WTC11 (cell line): ENCODE data around the gene GAB4. TPM values are rescaled to one million over a fixed set of nuclear protein-coding genes. Genes with fewer than 3 reads are reported as not detected.

Experiments
- ATAC-seq: fragments of 200-7000 bp; cut with Tn5 transposase; 2 replicates; pipeline ENCODE4 v1.10.0; 2021; ENCODE audit warnings: mild to moderate bottlenecking, moderate library complexity
- CTCF ChIA-PET: fragments of 300-600 bp; sonication (Branson Sonifier 250); formaldehyde crosslinking; loops from one replicate; lab custom pipeline; 2021; ENCODE audit warnings: antibody characterized with exemption; lab: Charles Lee
- POLR2A ChIA-PET: fragments of 350-600 bp; sonication (Branson Sonifier 250); formaldehyde crosslinking; loops from one replicate; lab custom pipeline; 2021; ENCODE audit warnings: antibody characterized with exemption; lab: Charles Lee
- DNase-seq: peaks from one replicate; pipeline ENCODE4 v3.0.0; 2021; ENCODE audit warnings: low spot score
- H3K27ac Mint-ChIP-seq: 2 replicates; pipeline ENCODE4 v1.8.0; 2021; ENCODE audit warnings: mixed read lengths
- H3K27me3 Mint-ChIP-seq: 2 replicates; pipeline ENCODE4 v1.8.0; 2021; ENCODE audit warnings: low read depth, mild to moderate bottlenecking, moderate library complexity, mixed read lengths
- H3K36me3 Mint-ChIP-seq: 2 replicates; pipeline ENCODE4 v1.8.0; 2021; ENCODE audit warnings: mixed read lengths
- H3K4me1 Mint-ChIP-seq: 2 replicates; pipeline ENCODE4 v1.8.0; 2022; ENCODE audit warnings: mixed read lengths
- H3K4me3 Mint-ChIP-seq: 2 replicates; pipeline ENCODE4 v1.8.0; 2021; ENCODE audit warnings: mild to moderate bottlenecking, moderate library complexity, mixed read lengths
- H3K9me3 Mint-ChIP-seq: 2 replicates; pipeline ENCODE4 v1.8.0; 2021; ENCODE audit warnings: mixed read lengths
- CREB1 ChIP-seq: sonication (generic); formaldehyde crosslinking; IDR thresholded peaks from 2 replicates; pipeline ENCODE4 v1.8.0; 2023; ENCODE audit warnings: mild to moderate bottlenecking, missing genetic modification reagents
- ETV6 ChIP-seq: sonication (generic); formaldehyde crosslinking; IDR thresholded peaks from 2 replicates; pipeline ENCODE4 v1.8.1; 2022; ENCODE audit warnings: mild to moderate bottlenecking, missing genetic modification reagents
- FOXP1 ChIP-seq: sonication (generic); formaldehyde crosslinking; IDR thresholded peaks from 2 replicates; pipeline ENCODE4 v1.8.0; 2022; ENCODE audit warnings: missing genetic modification reagents, mild to moderate bottlenecking, moderate library complexity, borderline replicate concordance
- GTF2I ChIP-seq: fragments of 250-450 bp; sonication (Bioruptor Pico); conservative IDR thresholded peaks from 2 replicates; pipeline ENCODE4 v1.4.0; 2021; ENCODE audit warnings: mild to moderate bottlenecking
- IRF2 ChIP-seq: sonication (generic); formaldehyde crosslinking; IDR thresholded peaks from 2 replicates; pipeline ENCODE4 v1.8.0; 2022; ENCODE audit warnings: low read depth, missing genetic modification reagents, borderline replicate concordance
- NFATC4 ChIP-seq: fragments of 250-450 bp; sonication (Bioruptor Pico); IDR thresholded peaks from 2 replicates; pipeline ENCODE4 v1.9.0; 2021; ENCODE audit warnings: mild to moderate bottlenecking
- NR2C2 ChIP-seq: sonication (generic); formaldehyde crosslinking; IDR thresholded peaks from 2 replicates; pipeline ENCODE4 v1.8.0; 2022; ENCODE audit warnings: mild to moderate bottlenecking, missing genetic modification reagents
- TEAD4 ChIP-seq: sonication (generic); formaldehyde crosslinking; IDR thresholded peaks from 2 replicates; pipeline ENCODE4 v1.8.0; 2022; ENCODE audit warnings: mild to moderate bottlenecking, missing genetic modification reagents
- ZNF121 ChIP-seq: sonication (generic); formaldehyde crosslinking; IDR thresholded peaks from 2 replicates; pipeline ENCODE4 v1.8.0; 2023; ENCODE audit warnings: missing genetic modification reagents
- ZNF219 ChIP-seq: sonication (generic); formaldehyde crosslinking; IDR thresholded peaks from 2 replicates; pipeline ENCODE4 v1.8.0; 2023; ENCODE audit warnings: missing genetic modification reagents, mild to moderate bottlenecking, borderline replicate concordance
- ZNF232 ChIP-seq: sonication (generic); formaldehyde crosslinking; IDR thresholded peaks from 2 replicates; pipeline ENCODE4 v1.8.0; 2022; ENCODE audit warnings: mild to moderate bottlenecking, missing genetic modification reagents
- ZNF423 ChIP-seq: fragments of 250-450 bp; sonication (Bioruptor Pico); IDR thresholded peaks from 2 replicates; pipeline ENCODE4 v2.1.2; 2022; ENCODE audit warnings: mild to moderate bottlenecking, moderate library complexity
- total RNA-seq: library from RNA; stranded (reverse); gene quantifications from 3 replicates; pipeline ENCODE4 v1.2.3, GENCODE V29; 2021
- TF ChIP-seq, protein P1 (sequence below): sonication (generic); formaldehyde crosslinking; IDR thresholded peaks from 2 replicates; pipeline ENCODE4 v1.8.0; 2023; ENCODE audit warnings: missing genetic modification reagents, mild to moderate bottlenecking, borderline replicate concordance
- TF ChIP-seq, protein P2 (sequence below): sonication (generic); formaldehyde crosslinking; IDR thresholded peaks from 2 replicates; pipeline ENCODE4 v1.8.1; 2023; ENCODE audit warnings: mild to moderate bottlenecking, missing genetic modification reagents, borderline replicate concordance
- TF ChIP-seq, protein P3 (sequence below): fragments of 250-450 bp; sonication (Bioruptor Pico); IDR thresholded peaks from 2 replicates; pipeline ENCODE4 v1.9.0; 2021; ENCODE audit warnings: mild to moderate bottlenecking, borderline replicate concordance
- TF ChIP-seq, protein P4 (sequence below): sonication (generic); formaldehyde crosslinking; IDR thresholded peaks from 2 replicates; pipeline ENCODE4 v1.8.1; 2023; ENCODE audit warnings: mild to moderate bottlenecking, missing genetic modification reagents
- TF ChIP-seq, protein P5 (sequence below): fragments of 250-450 bp; sonication (Bioruptor Pico); IDR thresholded peaks from 2 replicates; pipeline ENCODE4 v1.8.0; 2021; ENCODE audit warnings: mild to moderate bottlenecking

Gene GAB4
- total RNA-seq, 1 experiment from 2014 or later, result 0.09 TPM

DNA sequence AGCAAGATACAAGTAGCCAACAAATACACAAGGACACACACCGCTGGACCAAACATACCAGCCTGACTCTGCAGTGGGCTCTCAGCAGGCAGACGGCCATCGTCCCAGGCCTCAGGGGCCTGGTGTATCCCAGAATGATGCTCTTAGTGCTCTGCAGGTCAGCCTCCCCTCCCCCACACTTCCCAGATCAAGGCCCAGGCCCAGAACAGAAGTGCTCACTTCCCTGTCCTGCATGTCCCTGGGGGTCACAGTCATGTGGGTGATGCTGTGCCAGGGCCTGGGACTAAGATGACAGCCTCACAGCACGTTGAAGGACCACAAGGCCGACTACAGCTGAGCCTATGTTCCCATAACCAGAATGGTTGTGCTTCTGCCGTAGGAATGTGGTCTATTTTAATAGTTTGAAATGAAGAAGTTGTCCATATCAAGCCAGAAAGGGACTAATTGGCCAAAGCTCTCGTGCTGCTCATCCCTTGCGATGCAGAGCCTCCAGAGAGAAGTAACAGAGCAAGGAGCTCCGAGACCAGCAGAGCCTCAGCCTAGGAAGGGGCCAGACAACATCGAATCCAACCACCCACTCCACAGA lies 48.6 kb downstream of the GAB4 start (continued):
- TF ChIP-seq, protein P1, sequence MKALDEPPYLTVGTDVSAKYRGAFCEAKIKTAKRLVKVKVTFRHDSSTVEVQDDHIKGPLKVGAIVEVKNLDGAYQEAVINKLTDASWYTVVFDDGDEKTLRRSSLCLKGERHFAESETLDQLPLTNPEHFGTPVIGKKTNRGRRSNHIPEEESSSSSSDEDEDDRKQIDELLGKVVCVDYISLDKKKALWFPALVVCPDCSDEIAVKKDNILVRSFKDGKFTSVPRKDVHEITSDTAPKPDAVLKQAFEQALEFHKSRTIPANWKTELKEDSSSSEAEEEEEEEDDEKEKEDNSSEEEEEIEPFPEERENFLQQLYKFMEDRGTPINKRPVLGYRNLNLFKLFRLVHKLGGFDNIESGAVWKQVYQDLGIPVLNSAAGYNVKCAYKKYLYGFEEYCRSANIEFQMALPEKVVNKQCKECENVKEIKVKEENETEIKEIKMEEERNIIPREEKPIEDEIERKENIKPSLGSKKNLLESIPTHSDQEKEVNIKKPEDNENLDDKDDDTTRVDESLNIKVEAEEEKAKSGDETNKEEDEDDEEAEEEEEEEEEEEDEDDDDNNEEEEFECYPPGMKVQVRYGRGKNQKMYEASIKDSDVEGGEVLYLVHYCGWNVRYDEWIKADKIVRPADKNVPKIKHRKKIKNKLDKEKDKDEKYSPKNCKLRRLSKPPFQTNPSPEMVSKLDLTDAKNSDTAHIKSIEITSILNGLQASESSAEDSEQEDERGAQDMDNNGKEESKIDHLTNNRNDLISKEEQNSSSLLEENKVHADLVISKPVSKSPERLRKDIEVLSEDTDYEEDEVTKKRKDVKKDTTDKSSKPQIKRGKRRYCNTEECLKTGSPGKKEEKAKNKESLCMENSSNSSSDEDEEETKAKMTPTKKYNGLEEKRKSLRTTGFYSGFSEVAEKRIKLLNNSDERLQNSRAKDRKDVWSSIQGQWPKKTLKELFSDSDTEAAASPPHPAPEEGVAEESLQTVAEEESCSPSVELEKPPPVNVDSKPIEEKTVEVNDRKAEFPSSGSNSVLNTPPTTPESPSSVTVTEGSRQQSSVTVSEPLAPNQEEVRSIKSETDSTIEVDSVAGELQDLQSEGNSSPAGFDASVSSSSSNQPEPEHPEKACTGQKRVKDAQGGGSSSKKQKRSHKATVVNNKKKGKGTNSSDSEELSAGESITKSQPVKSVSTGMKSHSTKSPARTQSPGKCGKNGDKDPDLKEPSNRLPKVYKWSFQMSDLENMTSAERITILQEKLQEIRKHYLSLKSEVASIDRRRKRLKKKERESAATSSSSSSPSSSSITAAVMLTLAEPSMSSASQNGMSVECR (CRISPR knock-in tag), result no peak
- TF ChIP-seq, protein P2, sequence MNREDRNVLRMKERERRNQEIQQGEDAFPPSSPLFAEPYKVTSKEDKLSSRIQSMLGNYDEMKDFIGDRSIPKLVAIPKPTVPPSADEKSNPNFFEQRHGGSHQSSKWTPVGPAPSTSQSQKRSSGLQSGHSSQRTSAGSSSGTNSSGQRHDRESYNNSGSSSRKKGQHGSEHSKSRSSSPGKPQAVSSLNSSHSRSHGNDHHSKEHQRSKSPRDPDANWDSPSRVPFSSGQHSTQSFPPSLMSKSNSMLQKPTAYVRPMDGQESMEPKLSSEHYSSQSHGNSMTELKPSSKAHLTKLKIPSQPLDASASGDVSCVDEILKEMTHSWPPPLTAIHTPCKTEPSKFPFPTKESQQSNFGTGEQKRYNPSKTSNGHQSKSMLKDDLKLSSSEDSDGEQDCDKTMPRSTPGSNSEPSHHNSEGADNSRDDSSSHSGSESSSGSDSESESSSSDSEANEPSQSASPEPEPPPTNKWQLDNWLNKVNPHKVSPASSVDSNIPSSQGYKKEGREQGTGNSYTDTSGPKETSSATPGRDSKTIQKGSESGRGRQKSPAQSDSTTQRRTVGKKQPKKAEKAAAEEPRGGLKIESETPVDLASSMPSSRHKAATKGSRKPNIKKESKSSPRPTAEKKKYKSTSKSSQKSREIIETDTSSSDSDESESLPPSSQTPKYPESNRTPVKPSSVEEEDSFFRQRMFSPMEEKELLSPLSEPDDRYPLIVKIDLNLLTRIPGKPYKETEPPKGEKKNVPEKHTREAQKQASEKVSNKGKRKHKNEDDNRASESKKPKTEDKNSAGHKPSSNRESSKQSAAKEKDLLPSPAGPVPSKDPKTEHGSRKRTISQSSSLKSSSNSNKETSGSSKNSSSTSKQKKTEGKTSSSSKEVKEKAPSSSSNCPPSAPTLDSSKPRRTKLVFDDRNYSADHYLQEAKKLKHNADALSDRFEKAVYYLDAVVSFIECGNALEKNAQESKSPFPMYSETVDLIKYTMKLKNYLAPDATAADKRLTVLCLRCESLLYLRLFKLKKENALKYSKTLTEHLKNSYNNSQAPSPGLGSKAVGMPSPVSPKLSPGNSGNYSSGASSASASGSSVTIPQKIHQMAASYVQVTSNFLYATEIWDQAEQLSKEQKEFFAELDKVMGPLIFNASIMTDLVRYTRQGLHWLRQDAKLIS (CRISPR knock-in tag), result no peak
- TF ChIP-seq NFATC4 (CRISPR knock-in tag), result no peak

DNA sequence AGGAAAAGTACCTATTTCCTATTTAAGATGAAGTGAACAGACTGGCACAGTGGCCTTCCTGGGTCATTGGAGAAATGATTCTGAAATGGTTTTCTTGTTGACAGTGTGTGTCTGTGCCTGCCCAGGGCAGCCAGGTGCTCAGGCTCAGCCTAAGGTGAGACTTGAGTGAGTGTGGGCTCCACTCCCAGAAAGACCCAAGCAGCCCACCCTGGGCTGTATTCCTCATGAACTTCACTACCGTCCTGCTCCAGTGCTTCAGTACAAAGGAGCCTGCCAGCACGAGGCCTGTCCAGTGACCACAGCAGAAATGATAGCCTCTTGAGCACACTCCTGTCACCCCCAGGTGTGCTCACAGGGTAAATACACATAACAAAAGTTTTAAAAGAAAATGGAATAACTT lies 49.5 kb downstream of the GAB4 start:
- Mint-ChIP-seq H3K27me3 (peaks cover 7% of the 10 kb centered on the region; the same call in 1 of the 2 replicates), H3K9me3 (peaks cover 65% of the 10 kb centered on the region), H3K27ac (no peak overlapping the region), H3K36me3 (peaks cover 29% of the 10 kb centered on the region), H3K4me1 (no peaks in the 10 kb centered on the region), H3K4me3 (no peak overlapping the region)
- CTCF ChIA-PET, result no interaction called here
- POLR2A ChIA-PET, result no interaction called here
- ATAC-seq, result no peak
- DNase-seq, result no peak
- TF ChIP-seq ZNF121 (no peak), TEAD4 (CRISPR knock-in tag) (no peak), ETV6 (no peak), CREB1 (CRISPR knock-in tag) (no peak), IRF2 (CRISPR knock-in tag) (no peak), ZNF423 (CRISPR knock-in tag) (no peak)
- TF ChIP-seq, protein P3, sequence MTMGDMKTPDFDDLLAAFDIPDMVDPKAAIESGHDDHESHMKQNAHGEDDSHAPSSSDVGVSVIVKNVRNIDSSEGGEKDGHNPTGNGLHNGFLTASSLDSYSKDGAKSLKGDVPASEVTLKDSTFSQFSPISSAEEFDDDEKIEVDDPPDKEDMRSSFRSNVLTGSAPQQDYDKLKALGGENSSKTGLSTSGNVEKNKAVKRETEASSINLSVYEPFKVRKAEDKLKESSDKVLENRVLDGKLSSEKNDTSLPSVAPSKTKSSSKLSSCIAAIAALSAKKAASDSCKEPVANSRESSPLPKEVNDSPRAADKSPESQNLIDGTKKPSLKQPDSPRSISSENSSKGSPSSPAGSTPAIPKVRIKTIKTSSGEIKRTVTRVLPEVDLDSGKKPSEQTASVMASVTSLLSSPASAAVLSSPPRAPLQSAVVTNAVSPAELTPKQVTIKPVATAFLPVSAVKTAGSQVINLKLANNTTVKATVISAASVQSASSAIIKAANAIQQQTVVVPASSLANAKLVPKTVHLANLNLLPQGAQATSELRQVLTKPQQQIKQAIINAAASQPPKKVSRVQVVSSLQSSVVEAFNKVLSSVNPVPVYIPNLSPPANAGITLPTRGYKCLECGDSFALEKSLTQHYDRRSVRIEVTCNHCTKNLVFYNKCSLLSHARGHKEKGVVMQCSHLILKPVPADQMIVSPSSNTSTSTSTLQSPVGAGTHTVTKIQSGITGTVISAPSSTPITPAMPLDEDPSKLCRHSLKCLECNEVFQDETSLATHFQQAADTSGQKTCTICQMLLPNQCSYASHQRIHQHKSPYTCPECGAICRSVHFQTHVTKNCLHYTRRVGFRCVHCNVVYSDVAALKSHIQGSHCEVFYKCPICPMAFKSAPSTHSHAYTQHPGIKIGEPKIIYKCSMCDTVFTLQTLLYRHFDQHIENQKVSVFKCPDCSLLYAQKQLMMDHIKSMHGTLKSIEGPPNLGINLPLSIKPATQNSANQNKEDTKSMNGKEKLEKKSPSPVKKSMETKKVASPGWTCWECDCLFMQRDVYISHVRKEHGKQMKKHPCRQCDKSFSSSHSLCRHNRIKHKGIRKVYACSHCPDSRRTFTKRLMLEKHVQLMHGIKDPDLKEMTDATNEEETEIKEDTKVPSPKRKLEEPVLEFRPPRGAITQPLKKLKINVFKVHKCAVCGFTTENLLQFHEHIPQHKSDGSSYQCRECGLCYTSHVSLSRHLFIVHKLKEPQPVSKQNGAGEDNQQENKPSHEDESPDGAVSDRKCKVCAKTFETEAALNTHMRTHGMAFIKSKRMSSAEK (CRISPR knock-in tag), result no peak

DNA sequence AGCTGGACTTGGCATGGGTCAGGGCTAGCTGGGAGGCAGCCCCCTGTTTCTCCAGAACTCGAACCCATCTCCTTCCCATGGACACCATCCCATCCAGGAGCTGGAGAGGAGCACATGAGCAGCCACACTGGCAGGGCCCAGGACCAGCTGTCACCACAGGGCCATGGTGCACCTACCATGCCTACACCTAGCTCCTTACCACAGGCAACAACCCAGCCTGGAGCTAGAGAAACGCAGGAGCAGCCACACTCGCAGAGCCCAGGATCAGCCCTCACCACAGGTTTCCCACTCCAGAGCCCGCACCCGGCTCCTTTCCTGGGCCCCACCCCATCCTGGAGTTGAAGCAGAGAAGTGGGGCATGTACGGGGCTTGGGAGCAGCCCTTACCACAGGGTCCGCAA lies 50.2 kb downstream of the GAB4 start:
- DNase-seq, result no peak
- CTCF ChIA-PET, result no interaction called here
- Mint-ChIP-seq H3K4me3 (no peak overlapping the region), H3K27ac (no peak overlapping the region), H3K9me3 (peaks cover 67% of the 10 kb centered on the region), H3K27me3 (peaks cover 7% of the 10 kb centered on the region; the same call in 1 of the 2 replicates), H3K36me3 (peaks cover 25% of the 10 kb centered on the region), H3K4me1 (no peaks in the 10 kb centered on the region)
- POLR2A ChIA-PET, result no interaction called here
- ATAC-seq, result no peak
- no peak for TF ChIP-seq GTF2I (CRISPR knock-in tag)
- no peak for TF ChIP-seq ZNF232 (CRISPR knock-in tag)
- TF ChIP-seq TEAD4 (CRISPR knock-in tag), result no peak
- TF ChIP-seq, protein P4, sequence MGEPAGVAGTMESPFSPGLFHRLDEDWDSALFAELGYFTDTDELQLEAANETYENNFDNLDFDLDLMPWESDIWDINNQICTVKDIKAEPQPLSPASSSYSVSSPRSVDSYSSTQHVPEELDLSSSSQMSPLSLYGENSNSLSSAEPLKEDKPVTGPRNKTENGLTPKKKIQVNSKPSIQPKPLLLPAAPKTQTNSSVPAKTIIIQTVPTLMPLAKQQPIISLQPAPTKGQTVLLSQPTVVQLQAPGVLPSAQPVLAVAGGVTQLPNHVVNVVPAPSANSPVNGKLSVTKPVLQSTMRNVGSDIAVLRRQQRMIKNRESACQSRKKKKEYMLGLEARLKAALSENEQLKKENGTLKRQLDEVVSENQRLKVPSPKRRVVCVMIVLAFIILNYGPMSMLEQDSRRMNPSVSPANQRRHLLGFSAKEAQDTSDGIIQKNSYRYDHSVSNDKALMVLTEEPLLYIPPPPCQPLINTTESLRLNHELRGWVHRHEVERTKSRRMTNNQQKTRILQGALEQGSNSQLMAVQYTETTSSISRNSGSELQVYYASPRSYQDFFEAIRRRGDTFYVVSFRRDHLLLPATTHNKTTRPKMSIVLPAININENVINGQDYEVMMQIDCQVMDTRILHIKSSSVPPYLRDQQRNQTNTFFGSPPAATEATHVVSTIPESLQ (CRISPR knock-in tag), result no peak
- TF ChIP-seq, protein P5, sequence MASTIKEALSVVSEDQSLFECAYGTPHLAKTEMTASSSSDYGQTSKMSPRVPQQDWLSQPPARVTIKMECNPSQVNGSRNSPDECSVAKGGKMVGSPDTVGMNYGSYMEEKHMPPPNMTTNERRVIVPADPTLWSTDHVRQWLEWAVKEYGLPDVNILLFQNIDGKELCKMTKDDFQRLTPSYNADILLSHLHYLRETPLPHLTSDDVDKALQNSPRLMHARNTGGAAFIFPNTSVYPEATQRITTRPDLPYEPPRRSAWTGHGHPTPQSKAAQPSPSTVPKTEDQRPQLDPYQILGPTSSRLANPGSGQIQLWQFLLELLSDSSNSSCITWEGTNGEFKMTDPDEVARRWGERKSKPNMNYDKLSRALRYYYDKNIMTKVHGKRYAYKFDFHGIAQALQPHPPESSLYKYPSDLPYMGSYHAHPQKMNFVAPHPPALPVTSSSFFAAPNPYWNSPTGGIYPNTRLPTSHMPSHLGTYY, result no peak
- no peak for TF ChIP-seq ZNF219
- TF ChIP-seq NR2C2 (CRISPR knock-in tag), result no peak
- TF ChIP-seq ETV6, result no peak
- no peak for TF ChIP-seq ZNF423 (CRISPR knock-in tag)
- TF ChIP-seq FOXP1 (CRISPR knock-in tag), result no peak
